Dermis blood vessel endothelial cell (primary cell): Measurements from ENCODE around the gene SORL1. TPM values are rescaled to one million over a fixed set of nuclear protein-coding genes. Genes with fewer than 3 reads are reported as not detected.
A peak's percentile ranks its signal among the peaks of the same experiment; 100 is the strongest.
"Not testable (repeated sequence)": the region's sequence is repeated elsewhere in the genome, so short reads cannot be mapped to it uniquely, and the experiment has no call there.

ENCODE experiments used
- DNase-seq: peaks from one replicate; pipeline ENCODE4 v3.0.0; 2010
- total RNA-seq: library from RNA; depleted of rRNA; stranded (reverse); fragments of >200 nt; gene quantifications from 2 replicates; pipeline ENCODE4 v1.2.3, GENCODE V29; 2014

The SORL1 gene
- total RNA-seq, 1 donor from 2014 or later: 0.17 TPM

GRCh38 chr11:121634889-121635288, 182.8 kb downstream of the SORL1 start:
- peak; percentile 19 for DNase-seq

GRCh38 chr11:121636081-121636799, 184.1 kb downstream of the SORL1 start:
- DNase-seq: no peak

GRCh38 chr11:121636800-121637176, 184.7 kb downstream of the SORL1 start:
- no peak for DNase-seq

DNA sequence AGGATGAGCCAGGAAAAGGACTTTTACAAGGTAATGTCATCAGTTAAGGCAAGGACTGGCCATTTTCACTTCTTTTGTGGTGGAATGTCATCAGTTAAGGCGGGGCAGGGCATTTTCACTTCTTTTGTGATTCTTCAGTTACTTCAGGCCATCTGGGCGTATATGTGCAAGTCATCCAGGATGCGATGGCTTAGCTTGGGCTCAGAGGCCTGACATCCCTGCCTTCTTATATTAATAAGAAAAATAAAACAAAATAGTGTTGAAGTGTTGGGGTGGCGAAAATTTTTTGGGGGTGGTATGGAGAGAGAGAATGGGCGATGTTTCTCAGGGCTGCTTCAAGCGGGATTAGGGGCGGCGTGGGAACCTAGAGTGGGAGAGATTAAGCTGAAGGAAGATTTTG, 185.5 kb downstream of the SORL1 start:
- not testable (repeated sequence) for DNase-seq

GRCh38 chr11:121643479-121644186, 191.5 kb downstream of the SORL1 start:
- DNase-seq: no peak

- no peak for DNase-seq
Observed at GRCh38 chr11:121644187-121644512, 192.0 kb downstream of the SORL1 start.

DNA sequence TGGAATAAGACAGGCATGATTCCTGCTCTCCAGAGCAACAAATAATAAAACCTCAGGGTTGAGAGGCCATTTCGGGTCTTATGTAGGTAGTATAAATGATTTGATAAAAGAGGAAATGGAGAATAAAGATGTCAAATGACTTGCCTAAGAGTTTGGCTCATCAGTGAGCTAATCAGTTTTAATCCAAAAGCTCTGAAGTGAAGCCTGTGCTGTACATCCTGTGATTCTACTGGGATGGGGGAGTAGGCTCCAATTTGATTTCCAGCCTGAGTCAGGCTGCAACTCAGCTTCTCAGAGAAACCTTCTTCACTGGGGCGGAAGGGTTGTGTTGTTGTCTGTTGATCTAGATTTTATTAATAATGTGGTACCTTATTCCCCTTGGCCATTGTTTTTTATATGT, 192.9 kb downstream of the SORL1 start:
- no peak for DNase-seq

GRCh38 chr11:121645596-121645995, 193.5 kb downstream of the SORL1 start:
- DNase-seq: no peak

DNA sequence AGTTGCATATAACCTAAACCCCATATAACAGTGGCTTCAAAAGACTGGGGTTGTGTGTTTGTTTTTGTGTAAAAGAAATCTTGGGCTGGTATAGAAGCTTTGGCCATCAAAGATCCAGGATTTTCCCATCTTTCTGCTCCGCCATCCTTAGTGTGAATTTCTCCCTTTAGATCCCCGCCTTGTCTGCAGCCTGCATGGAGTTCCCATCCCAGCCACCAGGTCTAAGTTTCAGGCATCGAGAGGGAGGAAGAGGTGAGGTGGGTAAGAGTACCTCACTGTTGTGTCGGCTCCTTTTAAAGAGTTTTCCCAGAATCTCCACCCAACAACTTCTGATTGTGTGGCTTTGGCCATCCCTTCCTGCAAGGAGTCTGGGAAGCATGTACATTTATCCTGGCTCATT, 196.2 kb downstream of the SORL1 start:
- DNase-seq: no peak

DNA sequence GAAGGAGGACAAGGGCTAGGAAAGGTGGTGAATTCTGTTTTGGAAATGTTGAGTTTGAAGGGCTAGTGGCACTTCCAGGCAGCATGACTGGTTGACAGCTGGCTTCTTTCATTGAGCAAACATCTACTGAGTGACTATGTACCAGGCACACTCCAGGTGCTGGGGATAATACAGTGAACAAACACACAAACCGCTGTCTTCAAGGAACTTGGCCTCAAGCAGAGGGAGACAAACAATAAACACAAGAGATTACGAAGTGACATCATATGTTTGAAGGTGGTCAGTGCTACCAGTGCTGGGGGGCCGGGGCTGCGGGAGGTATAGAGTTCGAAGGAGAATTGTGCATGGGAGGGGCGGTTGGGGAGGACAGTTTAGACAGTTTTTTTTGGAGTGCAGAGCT, 197.7 kb downstream of the SORL1 start:
- no peak for DNase-seq

- DNase-seq: no peak
Observed at GRCh38 chr11:121650351-121651256, 198.5 kb downstream of the SORL1 start.

DNA sequence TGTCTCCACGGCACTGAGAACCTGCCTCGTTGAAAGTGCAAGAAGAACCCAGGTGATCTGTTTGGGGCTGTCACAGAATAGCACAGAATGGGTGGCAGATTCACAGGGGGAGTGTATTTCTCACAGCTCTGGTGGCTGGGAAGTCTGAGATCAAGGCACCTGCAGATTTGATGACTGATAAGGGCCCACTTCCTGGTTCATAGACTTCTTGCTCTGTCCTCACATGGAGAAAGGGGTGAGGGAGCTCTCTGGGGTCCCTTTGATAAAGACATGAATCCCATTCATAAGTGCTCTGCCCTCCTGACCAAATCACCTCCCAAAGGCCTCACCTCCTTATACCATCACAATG, 199.1 kb downstream of the SORL1 start:
- no peak for DNase-seq

DNA sequence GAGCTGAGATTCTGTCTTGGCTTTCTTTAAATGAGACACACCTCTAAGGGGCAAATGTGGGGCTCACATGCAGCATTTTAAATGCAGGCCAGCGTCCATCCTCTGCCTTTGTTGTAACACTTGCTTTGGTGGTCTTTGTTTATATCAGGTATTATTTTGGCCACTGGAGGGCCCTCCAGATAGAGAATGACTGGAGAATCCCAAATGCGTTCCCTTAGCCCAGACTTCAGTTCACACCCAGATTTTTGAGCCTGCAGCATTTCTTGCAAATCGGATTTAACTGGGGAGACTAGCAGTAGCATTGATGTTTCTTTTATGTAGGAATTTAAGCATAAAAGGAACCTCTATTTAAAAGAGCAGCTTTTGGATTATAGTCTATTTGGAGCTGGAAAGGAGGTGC, 200.9 kb downstream of the SORL1 start:
- DNase-seq: peak; percentile 21

- DNase-seq: no peak
Observed at GRCh38 chr11:121654259-121654842, 202.2 kb downstream of the SORL1 start.

DNA sequence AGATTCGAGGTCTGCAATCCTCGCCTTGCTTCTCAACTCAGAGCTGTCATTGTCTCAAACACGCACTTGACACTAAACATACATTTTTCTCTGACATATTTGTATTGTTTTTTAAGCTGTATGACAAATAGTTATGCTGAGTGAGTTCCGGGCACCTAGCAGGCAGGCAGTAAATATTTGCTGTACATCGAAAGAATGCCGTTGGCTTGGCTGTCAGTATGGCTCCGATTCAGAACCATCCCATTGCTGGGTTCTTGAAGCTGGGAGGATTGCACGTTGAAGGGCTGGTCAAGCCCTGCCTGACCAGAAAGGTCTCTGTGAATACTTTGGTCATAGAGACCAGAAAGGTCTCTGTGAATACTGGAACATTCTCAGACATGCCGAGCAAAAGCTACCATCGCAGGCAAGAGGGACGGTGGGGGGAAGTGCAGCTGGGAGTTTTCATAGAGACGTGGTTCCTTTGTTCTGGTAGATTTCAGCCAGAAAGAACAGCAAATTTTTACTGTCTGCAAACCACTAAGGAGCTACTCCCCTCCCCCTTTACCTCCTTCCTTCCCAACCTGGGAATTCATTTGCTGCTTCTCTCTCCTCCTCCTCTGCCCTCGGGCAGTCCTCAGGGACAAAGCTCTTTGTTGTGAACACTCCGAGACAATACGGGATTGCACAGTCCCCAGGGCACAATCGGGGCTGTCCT, 202.9 kb downstream of the SORL1 start:
- DNase-seq: no peak

GRCh38 chr11:121655537-121656327, 203.6 kb downstream of the SORL1 start:
- peak; percentile 87 for DNase-seq

DNA sequence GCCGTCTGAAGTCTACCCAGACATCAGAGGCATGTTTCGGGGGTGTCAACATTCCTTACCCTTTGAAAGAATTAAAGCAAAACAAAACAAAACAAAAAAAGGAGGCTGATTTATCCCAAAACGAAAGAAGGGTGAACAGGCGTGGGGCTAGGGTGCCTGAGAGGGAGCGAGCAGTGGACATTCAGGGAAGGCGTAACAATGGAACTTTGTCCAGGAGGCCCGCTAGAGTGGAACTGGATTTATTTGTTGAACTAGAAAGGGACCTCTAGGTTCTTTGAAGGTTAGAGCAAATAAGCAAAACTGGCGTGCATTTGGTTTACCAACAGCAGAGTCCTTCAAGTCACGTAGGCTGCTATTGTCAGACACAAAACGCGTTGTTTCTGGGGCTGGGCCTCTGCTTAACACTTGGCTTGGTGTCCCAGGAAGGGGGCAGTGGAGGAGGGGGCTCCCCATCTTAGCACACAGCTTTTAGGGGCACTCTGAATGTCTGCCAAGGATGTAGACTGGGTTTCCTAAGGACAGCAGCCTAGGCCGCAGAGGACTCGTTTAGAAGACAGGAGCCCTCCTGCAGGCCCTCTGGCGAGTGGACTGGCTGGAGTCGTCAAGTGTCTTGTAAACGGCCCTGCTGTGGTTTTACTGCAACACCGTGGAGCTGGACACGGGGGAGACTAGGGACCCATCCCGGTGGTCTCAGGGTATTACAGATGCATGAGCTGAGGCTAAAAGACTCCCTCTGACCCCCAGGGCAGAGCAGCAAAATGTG, 204.4 kb downstream of the SORL1 start:
- no peak for DNase-seq

GRCh38 chr11:121657146-121657545, 205.0 kb downstream of the SORL1 start:
- no peak for DNase-seq

DNA sequence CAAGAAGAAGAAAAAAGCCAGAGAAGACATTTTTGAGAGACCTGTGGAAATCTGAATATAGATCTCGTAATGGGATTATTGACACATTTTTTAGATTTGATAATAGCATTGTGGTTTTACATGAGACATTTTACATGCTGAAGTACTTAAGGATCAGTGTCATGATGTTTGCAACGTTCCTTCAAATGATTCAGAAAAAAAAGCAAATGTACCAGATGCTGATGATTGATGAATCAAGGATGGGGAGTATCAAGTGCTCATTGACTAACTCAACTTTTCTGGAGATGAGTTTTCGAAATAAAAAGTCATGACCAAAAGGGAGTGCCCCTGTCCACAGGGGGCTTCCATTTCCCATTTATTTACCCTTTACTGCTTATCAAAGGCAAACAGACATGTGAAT, 207.7 kb downstream of the SORL1 start:
- DNase-seq: no peak

DNA sequence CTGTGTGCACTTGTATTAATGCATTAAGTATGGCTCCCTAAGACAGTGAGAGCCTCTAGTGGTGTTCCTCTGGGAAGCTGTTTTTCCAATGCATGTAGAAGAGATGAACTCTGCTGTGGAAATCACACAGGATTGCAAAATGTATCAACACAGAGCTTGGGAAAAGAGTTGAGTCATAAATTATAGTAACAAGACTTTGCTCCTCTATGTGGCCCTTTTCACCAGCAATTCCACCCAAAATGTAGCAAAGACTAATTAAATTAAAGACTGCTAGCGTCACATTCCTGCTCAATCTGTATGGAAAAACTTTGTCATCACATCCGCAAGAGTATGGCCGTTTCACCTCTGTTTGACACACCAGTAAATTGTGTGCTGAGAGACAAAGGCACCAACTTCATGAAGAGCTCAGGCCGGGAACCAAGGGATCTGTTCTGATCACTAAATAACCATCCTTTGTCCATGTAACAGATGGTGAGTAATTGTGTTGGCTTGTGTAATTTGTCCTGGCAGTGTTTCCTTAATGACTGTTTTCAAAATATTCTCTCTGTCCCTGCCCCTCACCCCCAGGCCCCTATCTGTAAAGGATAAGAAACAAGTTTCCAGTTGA, 209.9 kb downstream of the SORL1 start:
- DNase-seq: no peak

DNA sequence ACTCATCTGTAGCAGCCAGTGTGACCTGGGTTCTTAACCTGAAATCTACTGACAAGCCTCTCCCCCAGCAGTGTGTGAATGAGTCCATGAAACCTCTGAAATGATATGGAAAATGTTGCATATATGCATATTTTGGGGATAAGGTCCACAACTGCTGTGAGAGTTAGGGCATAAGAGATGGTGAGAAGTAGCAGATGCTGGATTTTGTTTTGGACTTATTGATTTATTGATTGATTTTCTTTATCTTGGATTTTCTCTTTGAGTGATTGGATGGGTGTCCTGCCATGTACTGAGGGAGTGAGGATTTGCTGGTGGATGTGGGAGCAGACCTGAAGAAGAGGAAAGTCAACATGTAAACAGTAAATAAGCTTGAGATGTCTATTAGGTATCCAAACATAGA, 212.0 kb downstream of the SORL1 start:
- DNase-seq: no peak
